ENCODE data around the gene TTPAL.

Gene TTPAL

GRCh38 chr20:44543358-44543757 lies 67.7 kb downstream of the TTPAL start:
- Histone ChIP-seq H3K27ac (ENCODE audit: extremely low read depth, low read depth, low read length) (no peak overlapping the region), H3K36me3 (ENCODE audit: control insufficient read depth in 2 of 2, insufficient read depth in 1 of 2, low read length in 2 of 2) (no peaks in the 10 kb centered on the region), H3K4me1 (ENCODE audit: control insufficient read depth, insufficient read depth, low read length) (peaks cover 4% of the 10 kb centered on the region; the same call in 1 of the 2 replicates), H3K9me3 (ENCODE audit: control insufficient read depth, insufficient read depth, low read depth, low read length) (no peaks in the 10 kb centered on the region), H3K4me3 (ENCODE audit: low read depth, low read length) (no peak overlapping the region)
- TF ChIP-seq TRIM28 (IDR thresholded peaks at IDR 0.05; ENCODE audit: borderline replicate concordance, low read length) (no peak), YY2 (tag by site-specific recombination; IDR thresholded peaks at IDR 0.05) (no peak), ZNF18 (tag by site-specific recombination; IDR thresholded peaks at IDR 0.05) (no peak), ZNF433 (tag by site-specific recombination; IDR thresholded peaks at IDR 0.05; ENCODE audit: low read depth) (no peak), HOXA7 (CRISPR knock-in tag; IDR thresholded peaks at IDR 0.05; ENCODE audit: borderline replicate concordance) (no peak), ZNF624 (tag by site-specific recombination; IDR thresholded peaks at IDR 0.05) (no peak), ZSCAN23 (tag by site-specific recombination; IDR thresholded peaks at IDR 0.05) (no peak), ZNF791 (tag by site-specific recombination; IDR thresholded peaks at IDR 0.05) (no peak), ZNF354C (tag by site-specific recombination; IDR thresholded peaks at IDR 0.05; ENCODE audit: borderline replicate concordance, low read depth) (no peak), ZBTB10 (tag by site-specific recombination; IDR thresholded peaks at IDR 0.05) (no peak)
- ChIA-PET CTCF (interaction anchor here (0.7 to 1.3 kb wide), 4 partner anchors 45 to 881 kb away, joined by 3 to 6 read pairs (median 4); no protein-coding TSS in a partner anchor), POLR2A (no interaction called here)
